WTC11 (cell line): Measurements from ENCODE around the gene PARPBP. TPM values are rescaled to one million over a fixed set of nuclear protein-coding genes. Genes with fewer than 3 reads are reported as not detected.
"Not testable (repeated sequence)": the region's sequence is repeated elsewhere in the genome, so short reads cannot be mapped to it uniquely, and the experiment has no call there.

Experiments
- ATAC-seq: fragments of 200-7000 bp; cut with Tn5 transposase; 2 replicates; pipeline ENCODE4 v1.10.0; 2021; ENCODE audit warnings: mild to moderate bottlenecking, moderate library complexity
- CTCF ChIA-PET: fragments of 300-600 bp; sonication (Branson Sonifier 250); formaldehyde crosslinking; loops from one replicate; lab custom pipeline; 2021; ENCODE audit warnings: antibody characterized with exemption; lab: Charles Lee
- POLR2A ChIA-PET: fragments of 350-600 bp; sonication (Branson Sonifier 250); formaldehyde crosslinking; loops from one replicate; lab custom pipeline; 2021; ENCODE audit warnings: antibody characterized with exemption; lab: Charles Lee
- DNase-seq: peaks from one replicate; pipeline ENCODE4 v3.0.0; 2021; ENCODE audit warnings: low spot score
- H3K27ac Mint-ChIP-seq: 2 replicates; pipeline ENCODE4 v1.8.0; 2021; ENCODE audit warnings: mixed read lengths
- H3K27me3 Mint-ChIP-seq: 2 replicates; pipeline ENCODE4 v1.8.0; 2021; ENCODE audit warnings: low read depth, mild to moderate bottlenecking, moderate library complexity, mixed read lengths
- H3K36me3 Mint-ChIP-seq: 2 replicates; pipeline ENCODE4 v1.8.0; 2021; ENCODE audit warnings: mixed read lengths
- H3K4me1 Mint-ChIP-seq: 2 replicates; pipeline ENCODE4 v1.8.0; 2022; ENCODE audit warnings: mixed read lengths
- H3K4me3 Mint-ChIP-seq: 2 replicates; pipeline ENCODE4 v1.8.0; 2021; ENCODE audit warnings: mild to moderate bottlenecking, moderate library complexity, mixed read lengths
- H3K9me3 Mint-ChIP-seq: 2 replicates; pipeline ENCODE4 v1.8.0; 2021; ENCODE audit warnings: mixed read lengths
- AR ChIP-seq: fragments of 250-450 bp; sonication (Bioruptor Pico); IDR thresholded peaks from 2 replicates; pipeline ENCODE4 v1.9.0; 2021; ENCODE audit warnings: mild to moderate bottlenecking
- CREM ChIP-seq: sonication (generic); formaldehyde crosslinking; IDR thresholded peaks from 2 replicates; pipeline ENCODE4 v1.8.1; 2022; ENCODE audit warnings: mild to moderate bottlenecking, missing genetic modification reagents, moderate library complexity
- FOXP1 ChIP-seq: sonication (generic); formaldehyde crosslinking; IDR thresholded peaks from 2 replicates; pipeline ENCODE4 v1.8.0; 2022; ENCODE audit warnings: missing genetic modification reagents, mild to moderate bottlenecking, moderate library complexity, borderline replicate concordance
- HMGXB4 ChIP-seq: sonication (generic); formaldehyde crosslinking; IDR thresholded peaks from 2 replicates; pipeline ENCODE4 v1.8.1; 2023; ENCODE audit warnings: mild to moderate bottlenecking, moderate library complexity, missing genetic modification reagents
- KAT7 ChIP-seq: sonication (generic); formaldehyde crosslinking; IDR thresholded peaks from 2 replicates; pipeline ENCODE4 v1.8.1; 2023; ENCODE audit warnings: missing genetic modification reagents, mild to moderate bottlenecking, borderline replicate concordance
- MAX ChIP-seq: sonication (generic); formaldehyde crosslinking; IDR thresholded peaks from 2 replicates; pipeline ENCODE4 v1.8.0; 2022; ENCODE audit warnings: mild to moderate bottlenecking, missing genetic modification reagents
- OVOL2 ChIP-seq: fragments of 250-450 bp; sonication (Bioruptor Pico); IDR thresholded peaks from 2 replicates; pipeline ENCODE4 v1.9.0; 2021; ENCODE audit warnings: mild to moderate bottlenecking, borderline replicate concordance
- RELA ChIP-seq: sonication (generic); formaldehyde crosslinking; IDR thresholded peaks from 2 replicates; pipeline ENCODE4 v1.8.1; 2022; ENCODE audit warnings: missing genetic modification reagents, mild to moderate bottlenecking, borderline replicate concordance
- SMAD4 ChIP-seq: sonication (generic); formaldehyde crosslinking; IDR thresholded peaks from 2 replicates; pipeline ENCODE4 v1.8.0; 2022; ENCODE audit warnings: mild to moderate bottlenecking, missing genetic modification reagents
- SOX15 ChIP-seq: fragments of 250-450 bp; sonication (Bioruptor Pico); IDR thresholded peaks from 2 replicates; pipeline ENCODE4 v1.9.0; 2021; ENCODE audit warnings: mild to moderate bottlenecking
- USF1 ChIP-seq: sonication (generic); formaldehyde crosslinking; IDR thresholded peaks from 2 replicates; pipeline ENCODE4 v1.8.0; 2022; ENCODE audit warnings: mild to moderate bottlenecking, missing genetic modification reagents
- ZNF232 ChIP-seq: sonication (generic); formaldehyde crosslinking; IDR thresholded peaks from 2 replicates; pipeline ENCODE4 v1.8.0; 2022; ENCODE audit warnings: mild to moderate bottlenecking, missing genetic modification reagents
- ZNF416 ChIP-seq: fragments of 250-450 bp; sonication (Bioruptor Pico); IDR thresholded peaks from 2 replicates; pipeline ENCODE4 v1.9.0; 2021; ENCODE audit warnings: mild to moderate bottlenecking, inconsistent platforms
- total RNA-seq: library from RNA; stranded (reverse); gene quantifications from 3 replicates; pipeline ENCODE4 v1.2.3, GENCODE V29; 2021

Gene PARPBP
- total RNA-seq, 1 experiment from 2014 or later = 19.2 TPM

- TF ChIP-seq HMGXB4 (CRISPR knock-in tag) (no peak), CREM (CRISPR knock-in tag) (no peak)
Observed at GRCh38 chr12:102232036-102232435, 112.1 kb downstream of the PARPBP start (continued).

GRCh38 chr12:102232446-102232845 lies 112.5 kb downstream of the PARPBP start:
- Mint-ChIP-seq H3K4me3 (no peak overlapping the region), H3K9me3 (peaks cover 18% of the 10 kb centered on the region), H3K27me3 (peaks cover 2% of the 10 kb centered on the region; the same call in 1 of the 2 replicates), H3K4me1 (peaks cover 17% of the 10 kb centered on the region), H3K27ac (no peak overlapping the region), H3K36me3 (peaks cover 6% of the 10 kb centered on the region; the same call in 1 of the 2 replicates)
- TF ChIP-seq ZNF416 (CRISPR knock-in tag) (no peak), CREM (CRISPR knock-in tag) (no peak), KAT7 (CRISPR knock-in tag) (no peak), AR (no peak), FOXP1 (CRISPR knock-in tag) (no peak), SOX15 (no peak)
- DNase-seq = no peak
- ATAC-seq = no peak
- POLR2A ChIA-PET = interaction anchor here (0.9 kb wide), 1 partner anchor 13 kb away, joined by 3 read pairs; no protein-coding TSS in a partner anchor
- CTCF ChIA-PET = interaction anchor here (1.2 to 2.3 kb wide), 2 partner anchors 292 to 578 kb away, joined by 3 to 5 read pairs; no protein-coding TSS in a partner anchor

GRCh38 chr12:102234599-102234998 lies 114.6 kb downstream of the PARPBP start:
- TF ChIP-seq USF1 (CRISPR knock-in tag) = no peak
- TF ChIP-seq MAX (CRISPR knock-in tag) = no peak
- no peak for TF ChIP-seq OVOL2
- TF ChIP-seq ZNF232 (CRISPR knock-in tag) = no peak
- no peak for TF ChIP-seq SMAD4 (CRISPR knock-in tag)
- no peak for TF ChIP-seq RELA (CRISPR knock-in tag)
- TF ChIP-seq, all 79 proteins: peak for 0
- ChIA-PET POLR2A (interaction anchor here (0.5 kb wide), 1 partner anchor 15 kb away, joined by 3 read pairs; no protein-coding TSS in a partner anchor), CTCF (no interaction called here)
- Mint-ChIP-seq H3K9me3 (peaks cover 36% of the 10 kb centered on the region), H3K36me3 (peaks cover 6% of the 10 kb centered on the region; the same call in 1 of the 2 replicates), H3K4me1 (peaks cover 17% of the 10 kb centered on the region), H3K27me3 (peaks cover 2% of the 10 kb centered on the region), H3K4me3 (no peak overlapping the region), H3K27ac (no peak overlapping the region)
- ATAC-seq = no peak
- no peak for DNase-seq

- not testable (repeated sequence) for H3K27ac Mint-ChIP-seq, H3K4me1 Mint-ChIP-seq
- H3K9me3 Mint-ChIP-seq = peaks cover 40% of the 10 kb centered on the region
Observed at GRCh38 chr12:102240859-102241258, 120.9 kb downstream of the PARPBP start.

More at GRCh38 chr12:102240859-102241258, 120.9 kb downstream of the PARPBP start:
- H3K4me3 Mint-ChIP-seq, CTCF ChIA-PET, H3K27me3 Mint-ChIP-seq, ATAC-seq, POLR2A ChIA-PET, DNase-seq, H3K36me3 Mint-ChIP-seq: not testable (repeated sequence)

Other genes starting within 250 kb of the PARPBP start
- 6.0 to 6.9 TPM (median 6.6 TPM) in 3 replicates for gene DRAM1, start 242.6 kb upstream of the PARPBP start, total RNA-seq
- gene WASHC3, start 58.2 kb upstream of the PARPBP start, total RNA-seq = 6.0 to 9.9 TPM (median 9.6 TPM) in 3 replicates
- 58.4 to 60.0 TPM (median 58.8 TPM) in 3 replicates for gene NUP37, start 69 bp upstream of the PARPBP start, total RNA-seq
- gene PMCH, start 77.7 kb downstream of the PARPBP start, total RNA-seq = not detected in 3 replicates